Parathyroid adenoma (tissue), 2 donors: ENCODE results near the gene RPP38.

Experiments used
- H2AFZ ChIP-seq: fragments of 300-600 bp; sonication (generic); one replicate; pipeline ENCODE4 v1.7.0; 2017; ENCODE audit warnings: antibody characterized with exemption, mild to moderate bottlenecking
- H3K27ac ChIP-seq: fragments of 300-600 bp; sonication (generic); one replicate; pipeline ENCODE4 v1.7.0; 2017
- H3K27me3 ChIP-seq: fragments of 300-600 bp; sonication (generic); one replicate; pipeline ENCODE4 v1.7.0; 2017; ENCODE audit warnings: low read length; ENCODE audit not compliant: control insufficient read depth, insufficient read depth
- H3K36me3 ChIP-seq: fragments of 300-600 bp; sonication (generic); one replicate; pipeline ENCODE4 v1.7.0; 2017; ENCODE audit warnings: low read length; ENCODE audit not compliant: control insufficient read depth, insufficient read depth
- H3K4me1 ChIP-seq: fragments of 300-600 bp; sonication (generic); one replicate; pipeline ENCODE4 v1.7.0; 2017; ENCODE audit warnings: control low read depth
- H3K4me2 ChIP-seq: fragments of 300-600 bp; sonication (generic); one replicate; pipeline ENCODE4 v1.7.0; 2017; ENCODE audit warnings: low read length
- H3K4me3 ChIP-seq: fragments of 300-600 bp; sonication (generic); one replicate; pipeline ENCODE4 v1.7.0; 2017; ENCODE audit warnings: low read depth, low read length
- H3K79me2 ChIP-seq: fragments of 300-600 bp; sonication (generic); one replicate; pipeline ENCODE4 v1.7.0; 2017; ENCODE audit warnings: control low read depth
- H3K9ac ChIP-seq: fragments of 300-600 bp; sonication (generic); one replicate; pipeline ENCODE4 v1.7.0; 2017; ENCODE audit warnings: mild to moderate bottlenecking
- H3K9me3 ChIP-seq: fragments of 300-600 bp; sonication (generic); one replicate; pipeline ENCODE4 v1.7.0; 2017; ENCODE audit warnings: low read length; ENCODE audit not compliant: control insufficient read depth
- TF ChIP-seq, protein P1 (sequence below): fragments of 300-600 bp; sonication (generic); IDR thresholded peaks from one replicate; pipeline ENCODE4 v1.7.0; 2017; ENCODE audit warnings: antibody characterized with exemption, mild to moderate bottlenecking
- donor health status: primary hyperparathyroidism.

RPP38 gene, protein sequence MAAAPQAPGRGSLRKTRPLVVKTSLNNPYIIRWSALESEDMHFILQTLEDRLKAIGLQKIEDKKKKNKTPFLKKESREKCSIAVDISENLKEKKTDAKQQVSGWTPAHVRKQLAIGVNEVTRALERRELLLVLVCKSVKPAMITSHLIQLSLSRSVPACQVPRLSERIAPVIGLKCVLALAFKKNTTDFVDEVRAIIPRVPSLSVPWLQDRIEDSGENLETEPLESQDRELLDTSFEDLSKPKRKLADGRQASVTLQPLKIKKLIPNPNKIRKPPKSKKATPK

DNA sequence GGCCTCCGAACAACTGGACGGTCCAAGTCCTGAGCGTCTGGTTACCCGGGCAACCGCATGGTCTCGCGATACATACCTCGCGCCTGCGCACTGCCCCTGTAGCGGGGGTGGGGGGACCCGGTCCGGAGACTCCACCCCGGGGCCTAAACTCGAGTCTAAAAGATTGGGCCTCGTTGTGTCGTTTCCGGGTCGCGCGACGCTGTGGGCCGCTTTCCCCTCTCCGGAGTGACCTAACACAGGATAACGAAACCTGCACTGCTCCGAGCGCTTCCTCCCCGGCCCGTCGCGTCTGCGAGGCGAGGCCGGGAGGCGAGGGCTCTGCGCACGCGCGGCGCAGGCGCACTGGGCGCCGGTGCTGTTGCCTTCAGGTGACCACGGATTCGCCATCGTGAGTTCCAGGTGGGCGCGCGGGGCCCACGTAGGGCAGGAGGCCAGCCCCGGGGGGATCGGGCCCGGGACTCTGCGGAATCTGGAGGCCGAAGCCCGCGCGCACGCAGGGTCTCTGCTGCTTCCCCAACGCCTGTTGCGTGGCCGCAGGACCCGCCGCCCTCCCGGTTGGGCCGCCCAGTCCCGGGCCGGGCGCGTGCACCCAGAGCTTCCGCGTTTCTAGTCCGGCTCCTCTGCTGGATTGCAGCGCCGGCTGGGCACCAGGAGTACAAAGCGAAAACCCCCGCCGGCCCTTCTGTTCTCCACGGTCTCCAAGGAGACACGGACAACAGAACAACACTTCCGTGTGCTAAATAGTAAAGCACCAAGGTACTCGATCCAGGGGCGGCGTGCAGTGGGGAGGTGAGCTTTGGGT, at the start of gene RPP38:
Gene RPP38, plus strand, starts transcription at position 345 of the 802 bp plus-strand sequence. CDS start 5,960 bp downstream, outside the sequence.
- H3K4me3 ChIP-seq: peak within 1 kb of the TSS; percentile 96
- H3K4me1 ChIP-seq: peaks cover 3% of the 10 kb centered on the region
- H2AFZ ChIP-seq: peak within 1 kb of the TSS; percentile 96
- TF ChIP-seq, protein P1, sequence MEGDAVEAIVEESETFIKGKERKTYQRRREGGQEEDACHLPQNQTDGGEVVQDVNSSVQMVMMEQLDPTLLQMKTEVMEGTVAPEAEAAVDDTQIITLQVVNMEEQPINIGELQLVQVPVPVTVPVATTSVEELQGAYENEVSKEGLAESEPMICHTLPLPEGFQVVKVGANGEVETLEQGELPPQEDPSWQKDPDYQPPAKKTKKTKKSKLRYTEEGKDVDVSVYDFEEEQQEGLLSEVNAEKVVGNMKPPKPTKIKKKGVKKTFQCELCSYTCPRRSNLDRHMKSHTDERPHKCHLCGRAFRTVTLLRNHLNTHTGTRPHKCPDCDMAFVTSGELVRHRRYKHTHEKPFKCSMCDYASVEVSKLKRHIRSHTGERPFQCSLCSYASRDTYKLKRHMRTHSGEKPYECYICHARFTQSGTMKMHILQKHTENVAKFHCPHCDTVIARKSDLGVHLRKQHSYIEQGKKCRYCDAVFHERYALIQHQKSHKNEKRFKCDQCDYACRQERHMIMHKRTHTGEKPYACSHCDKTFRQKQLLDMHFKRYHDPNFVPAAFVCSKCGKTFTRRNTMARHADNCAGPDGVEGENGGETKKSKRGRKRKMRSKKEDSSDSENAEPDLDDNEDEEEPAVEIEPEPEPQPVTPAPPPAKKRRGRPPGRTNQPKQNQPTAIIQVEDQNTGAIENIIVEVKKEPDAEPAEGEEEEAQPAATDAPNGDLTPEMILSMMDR: no peak
- no peaks in the 10 kb centered on the region for H3K27me3 ChIP-seq
- no peaks in the 10 kb centered on the region for H3K9me3 ChIP-seq
- no peaks in the 10 kb centered on the region for H3K36me3 ChIP-seq
- peak within 1 kb of the TSS; percentile 99 for H3K27ac ChIP-seq
- H3K9ac ChIP-seq: peak within 1 kb of the TSS; percentile 94
- peak within 1 kb of the TSS; percentile 100 for H3K4me2 ChIP-seq
- H3K79me2 ChIP-seq: peaks cover 20% of the 10 kb centered on the region

DNA sequence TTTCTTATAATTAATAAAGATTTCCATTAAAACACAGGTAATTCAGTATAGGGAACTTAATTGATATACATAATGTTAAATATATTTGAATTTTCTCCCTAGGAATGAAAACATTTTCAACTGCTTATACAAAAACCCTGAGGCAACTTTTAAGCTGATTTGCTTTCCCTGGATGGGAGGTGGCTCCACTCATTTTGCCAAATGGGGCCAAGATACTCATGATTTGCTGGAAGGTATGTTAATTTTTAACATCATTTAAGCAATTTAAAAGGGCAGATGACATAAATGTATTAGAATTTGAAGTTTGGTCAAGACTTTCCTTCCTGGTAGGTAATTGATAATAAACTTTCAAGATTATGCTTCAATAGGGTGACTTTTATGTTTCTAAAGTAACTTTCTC, 47.6 kb upstream of the RPP38 start:
- no peaks in the 10 kb centered on the region for H3K79me2 ChIP-seq
- H3K27me3 ChIP-seq: no peaks in the 10 kb centered on the region
- no peaks in the 10 kb centered on the region for H3K4me1 ChIP-seq
- TF ChIP-seq, protein P1: no peak
- H3K27ac ChIP-seq: no peak overlapping the region
- no peak overlapping the region for H3K9ac ChIP-seq
- no peak overlapping the region for H3K4me2 ChIP-seq
- no peak overlapping the region for H2AFZ ChIP-seq
- no peak overlapping the region for H3K4me3 ChIP-seq
- H3K9me3 ChIP-seq: no peaks in the 10 kb centered on the region
- H3K36me3 ChIP-seq: no peaks in the 10 kb centered on the region

DNA sequence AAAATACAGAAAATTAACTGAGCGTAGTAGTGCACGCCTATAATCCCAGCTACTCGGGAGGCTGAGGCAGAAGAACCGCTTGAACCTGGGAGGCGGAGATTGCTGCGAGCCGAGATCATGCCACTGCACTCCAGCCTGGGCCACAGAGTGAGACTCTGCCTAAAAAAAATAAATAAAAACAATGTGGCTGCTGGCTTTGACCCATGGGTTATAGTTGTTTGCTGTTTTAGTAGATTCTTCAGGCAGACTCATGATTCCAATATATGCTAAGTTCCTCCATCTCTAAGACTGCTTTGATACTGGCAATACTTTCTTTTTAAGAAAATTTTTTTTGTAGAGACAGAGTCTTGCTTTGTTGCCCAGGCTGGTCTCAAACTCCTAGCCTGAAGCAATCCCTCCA, 45.0 kb upstream of the RPP38 start:
- TF ChIP-seq, protein P1: no peak
- no peaks in the 10 kb centered on the region for H3K27me3 ChIP-seq

DNA sequence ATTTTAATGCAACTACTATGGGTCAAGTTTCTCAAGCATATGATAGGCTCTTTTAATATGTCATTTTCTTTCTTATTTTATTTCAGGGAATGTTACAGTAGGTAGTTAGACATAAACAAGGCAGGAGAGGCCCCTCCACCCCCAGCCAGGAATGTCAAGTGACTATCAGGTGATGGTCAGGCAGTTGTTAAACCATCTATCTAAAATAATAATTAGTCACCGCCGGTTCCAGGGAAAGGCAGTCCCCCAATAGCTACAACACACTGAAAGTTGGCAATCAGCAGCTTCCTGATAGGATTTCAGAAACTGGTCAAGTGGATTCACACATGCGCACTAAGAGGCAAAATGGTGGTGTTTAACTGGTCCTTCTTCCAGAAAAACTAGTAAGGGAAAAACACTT, 44.1 kb upstream of the RPP38 start:
- Histone ChIP-seq H3K4me3 (no peak overlapping the region), H3K79me2 (no peaks in the 10 kb centered on the region), H2AFZ (no peak overlapping the region), H3K4me2 (no peak overlapping the region), H3K4me1 (no peaks in the 10 kb centered on the region), H3K9me3 (no peaks in the 10 kb centered on the region), H3K27me3 (no peaks in the 10 kb centered on the region), H3K27ac (no peak overlapping the region), H3K36me3 (no peaks in the 10 kb centered on the region), H3K9ac (no peak overlapping the region)
- TF ChIP-seq, protein P1: no peak

More for the DNA sequence above, 45.0 kb upstream of the RPP38 start:
- Histone ChIP-seq H3K4me2 (no peak overlapping the region), H3K9ac (no peak overlapping the region), H2AFZ (no peak overlapping the region), H3K79me2 (no peaks in the 10 kb centered on the region), H3K36me3 (no peaks in the 10 kb centered on the region), H3K9me3 (no peaks in the 10 kb centered on the region), H3K4me3 (no peak overlapping the region), H3K4me1 (no peaks in the 10 kb centered on the region), H3K27ac (no peak overlapping the region)
